Keratinocyte (primary cell): ENCODE measurements around the gene DGKI. TPM values are rescaled to one million over a fixed set of nuclear protein-coding genes. Genes with fewer than 3 reads are reported as not detected.

Experiments used
- DNase-seq: peaks from one replicate; pipeline ENCODE4 v3.0.0-alpha.2; 2011; ENCODE audit warnings: low read depth, missing footprints, low spot score
- FAIRE-seq: peaks from 2 replicates; lab custom pipeline; 2011; peaks lifted over from hg19 to GRCh38; lab: Jason Lieb, UNC
- H2AFZ ChIP-seq: 2 replicates; pipeline ENCODE4 v1.6.0; 2012; ENCODE audit warnings: low read length, control low read depth, inconsistent platforms; ENCODE audit not compliant: control insufficient read depth
- H3K27ac ChIP-seq: 2 replicates; pipeline ENCODE4 v1.5.1; 2011; ENCODE audit warnings: low read length; ENCODE audit not compliant: control insufficient read depth, insufficient read depth
- H3K27me3 ChIP-seq: 3 replicates; pipeline ENCODE4 v1.6.0; 2011; ENCODE audit warnings: low read length; ENCODE audit not compliant: control insufficient read depth, insufficient read depth; ENCODE audit errors: extremely low read depth
- H3K36me3 ChIP-seq, 2 experiments: 2 replicates in 1 of 2; 3 replicates in 1 of 2; pipeline ENCODE4 v1.5.1; 2011; ENCODE audit warnings: low read length in 2 of 2, mild to moderate bottlenecking in 1 of 2; ENCODE audit not compliant: control insufficient read depth in 2 of 2, insufficient read depth in 2 of 2; ENCODE audit errors: extremely low read depth in 1 of 2
- H3K4me1 ChIP-seq: 3 replicates; pipeline ENCODE4 v1.5.1; 2011; ENCODE audit warnings: low read length; ENCODE audit not compliant: control insufficient read depth, insufficient read depth; ENCODE audit errors: extremely low read depth
- H3K4me2 ChIP-seq: 3 replicates; pipeline ENCODE4 v1.6.0; 2011; ENCODE audit warnings: low read depth, low read length; ENCODE audit not compliant: control insufficient read depth, insufficient read depth; ENCODE audit errors: extremely low read depth
- H3K4me3 ChIP-seq, 3 experiments: fragments of 200-600 bp in 1 of 3; sonication (generic) in 1 of 3; 2 replicates in 2 of 3; 3 replicates in 1 of 3; pipeline ENCODE4 v1.5.1; 2011 to 2016; ENCODE audit warnings: low read length in 3 of 3, mild to moderate bottlenecking in 3 of 3, control low read depth in 2 of 3, inconsistent platforms in 1 of 3, low read depth in 1 of 3, mixed read lengths in 1 of 3, mixed run types in 1 of 3, moderate library complexity in 1 of 3; ENCODE audit not compliant: control insufficient read depth in 2 of 3, insufficient read depth in 2 of 3; ENCODE audit errors: extremely low read depth in 1 of 3
- H3K79me2 ChIP-seq: 2 replicates; pipeline ENCODE4 v1.6.0; 2012; ENCODE audit warnings: low read length; ENCODE audit not compliant: control insufficient read depth, insufficient read depth
- H3K9ac ChIP-seq: 3 replicates; pipeline ENCODE4 v1.6.0; 2011; ENCODE audit warnings: low read length; ENCODE audit not compliant: control insufficient read depth, insufficient read depth; ENCODE audit errors: extremely low read depth
- H3K9me1 ChIP-seq: 3 replicates; pipeline ENCODE4 v1.6.0; 2011; ENCODE audit warnings: low read length; ENCODE audit not compliant: control insufficient read depth, insufficient read depth; ENCODE audit errors: extremely low read depth
- H3K9me3 ChIP-seq: 2 replicates; pipeline ENCODE4 v1.5.1; 2012; ENCODE audit warnings: low read depth, low read length; ENCODE audit not compliant: control insufficient read depth
- H4K20me1 ChIP-seq: 3 replicates; pipeline ENCODE4 v1.6.0; 2011; ENCODE audit warnings: low read length; ENCODE audit not compliant: control insufficient read depth, insufficient read depth; ENCODE audit errors: extremely low read depth
- EZH2 ChIP-seq: IDR thresholded peaks from one replicate; pipeline ENCODE4 v1.6.1; 2012; ENCODE audit warnings: inconsistent platforms, mild to moderate bottlenecking, low read length, moderate library complexity
- dilution Hi-C: fragments of 300-500 bp; cut with MboI; formaldehyde crosslinking; loops from one replicate; pipeline ENCODE4 v1.7.0; 2020; ENCODE audit warnings: low sequenced_read_pairs; ENCODE audit not compliant: extremely low pct_ligation_motif_present
- polyA plus RNA-seq, 5 experiments: library from polyadenylated mRNA; depleted of rRNA in 3 of 5; stranded (reverse) in 3 of 5; stranded (forward) in 1 of 5; unstranded in 1 of 5; fragments of >200 nt; gene quantifications; 1 replicate in 1 of 5; 2 replicates in 3 of 5; 3 replicates in 1 of 5; pipeline versions ENCODE4 v1.2.1 to v1.2.3, GENCODE V29; 2011 to 2012; ENCODE audit warnings: missing spikeins in 2 of 5, low read depth in 1 of 5, low replicate concordance in 1 of 5
- TF ChIP-seq, protein P1 (sequence below), 3 experiments: IDR thresholded peaks in 1 of 3; conservative IDR thresholded peaks in 1 of 3; optimal IDR thresholded peaks in 1 of 3; 2 replicates in 2 of 3; 3 replicates in 1 of 3; pipeline versions ENCODE3 to v1.5.1; 2011; ENCODE audit warnings: low read length in 3 of 3, mild to moderate bottlenecking in 3 of 3, moderate library complexity in 2 of 3, control low read depth in 1 of 3, inconsistent platforms in 1 of 3; ENCODE audit not compliant: insufficient read depth in 2 of 3; ENCODE audit errors: extremely low read depth in 1 of 3

The DGKI gene
- polyA plus RNA-seq, 1 donor (not counting 4 experiments of a cell fraction or from before 2014, with no cell fraction given), result 0.14 TPM

DNA sequence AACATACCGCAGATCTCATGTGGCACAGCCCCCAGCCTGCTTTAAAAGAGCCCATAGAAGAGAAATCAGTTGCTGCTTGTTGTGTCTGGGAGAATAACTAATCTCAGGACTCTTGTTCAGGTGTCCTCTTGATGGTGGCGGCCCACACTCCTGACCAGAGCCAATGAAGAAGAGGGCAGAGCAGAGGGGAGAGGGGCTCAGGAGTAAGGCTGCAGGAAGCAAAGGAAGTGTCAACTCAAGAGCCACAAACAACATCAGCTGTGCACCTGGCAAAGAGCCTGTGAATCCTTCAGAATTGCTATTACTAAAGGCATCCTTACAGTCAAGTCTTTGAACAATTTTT, 443.4 kb downstream of the DGKI start:
- H3K4me1 ChIP-seq, result no peaks in the 10 kb centered on the region
- no peak overlapping the region for H2AFZ ChIP-seq
- no peak overlapping the region for H3K9ac ChIP-seq
- H3K27ac ChIP-seq, result no peak overlapping the region
- H3K9me1 ChIP-seq, result no peaks in the 10 kb centered on the region
- H3K27me3 ChIP-seq, result no peaks in the 10 kb centered on the region
- DNase-seq (no peak), FAIRE-seq (no peak)
- H3K4me3 ChIP-seq, result no peak overlapping the region
- no peaks in the 10 kb centered on the region for H3K9me3 ChIP-seq
- H3K4me2 ChIP-seq, result no peak overlapping the region
- TF ChIP-seq EZH2, result no peak
- TF ChIP-seq, protein P1, sequence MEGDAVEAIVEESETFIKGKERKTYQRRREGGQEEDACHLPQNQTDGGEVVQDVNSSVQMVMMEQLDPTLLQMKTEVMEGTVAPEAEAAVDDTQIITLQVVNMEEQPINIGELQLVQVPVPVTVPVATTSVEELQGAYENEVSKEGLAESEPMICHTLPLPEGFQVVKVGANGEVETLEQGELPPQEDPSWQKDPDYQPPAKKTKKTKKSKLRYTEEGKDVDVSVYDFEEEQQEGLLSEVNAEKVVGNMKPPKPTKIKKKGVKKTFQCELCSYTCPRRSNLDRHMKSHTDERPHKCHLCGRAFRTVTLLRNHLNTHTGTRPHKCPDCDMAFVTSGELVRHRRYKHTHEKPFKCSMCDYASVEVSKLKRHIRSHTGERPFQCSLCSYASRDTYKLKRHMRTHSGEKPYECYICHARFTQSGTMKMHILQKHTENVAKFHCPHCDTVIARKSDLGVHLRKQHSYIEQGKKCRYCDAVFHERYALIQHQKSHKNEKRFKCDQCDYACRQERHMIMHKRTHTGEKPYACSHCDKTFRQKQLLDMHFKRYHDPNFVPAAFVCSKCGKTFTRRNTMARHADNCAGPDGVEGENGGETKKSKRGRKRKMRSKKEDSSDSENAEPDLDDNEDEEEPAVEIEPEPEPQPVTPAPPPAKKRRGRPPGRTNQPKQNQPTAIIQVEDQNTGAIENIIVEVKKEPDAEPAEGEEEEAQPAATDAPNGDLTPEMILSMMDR (optimal IDR thresholded peaks at IDR 0.05 in 1 of 3, IDR thresholded peaks at IDR 0.05 in 1 of 3, conservative IDR thresholded peaks at IDR 0.05 in 1 of 3; ENCODE audit: extremely low read depth in 1 of 3, insufficient read depth in 2 of 3, low read length in 3 of 3), result no peak
- no peaks in the 10 kb centered on the region for H3K36me3 ChIP-seq
- H3K79me2 ChIP-seq, result no peaks in the 10 kb centered on the region
- H4K20me1 ChIP-seq, result no peaks in the 10 kb centered on the region
- dilution Hi-C loops, result no loop called here

DNA sequence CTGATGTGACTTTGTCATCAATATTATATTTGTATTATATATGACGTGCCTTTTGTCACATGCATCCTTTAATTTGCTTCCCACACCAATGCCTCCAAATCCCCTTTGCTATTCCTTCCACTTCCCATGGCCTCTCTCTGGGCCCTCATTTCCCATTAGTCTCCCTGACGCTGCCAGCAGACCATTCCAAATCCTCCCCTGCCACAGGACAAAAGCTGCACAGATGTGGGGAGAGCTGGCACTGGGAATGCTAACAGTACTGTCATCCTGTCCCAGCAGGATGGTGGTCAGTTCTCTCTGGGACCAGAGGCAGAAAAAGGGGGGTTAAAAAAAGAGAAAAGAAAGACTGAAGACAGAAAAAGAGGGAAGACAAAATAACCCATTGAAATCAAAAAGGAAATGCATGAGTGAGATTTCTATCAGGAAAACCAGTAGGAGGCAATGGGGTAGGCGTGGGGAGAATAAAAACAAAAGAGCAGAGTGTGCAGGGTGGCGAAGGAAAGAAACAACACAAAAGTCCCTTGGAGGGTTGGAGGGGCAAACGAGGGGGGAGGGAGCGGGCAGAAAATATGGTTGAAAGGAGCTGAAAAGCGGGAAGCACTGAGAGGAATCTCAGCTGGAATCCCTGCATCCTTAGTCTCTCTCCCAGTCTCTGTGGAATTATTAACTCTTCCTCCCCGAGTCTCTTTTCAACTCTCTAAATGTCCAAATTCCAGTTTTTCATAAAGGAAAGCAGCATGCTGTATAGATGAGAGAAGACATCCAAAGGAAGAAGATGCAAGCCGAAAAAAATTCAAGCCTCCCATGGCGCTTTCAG, 444.0 kb downstream of the DGKI start:
- Histone ChIP-seq H3K4me3 (no peak overlapping the region), H3K36me3 (no peaks in the 10 kb centered on the region), H3K9me1 (no peaks in the 10 kb centered on the region), H3K9me3 (no peaks in the 10 kb centered on the region), H3K27ac (no peak overlapping the region), H3K9ac (no peak overlapping the region), H3K4me1 (no peaks in the 10 kb centered on the region), H2AFZ (no peak overlapping the region), H3K4me2 (no peak overlapping the region), H3K27me3 (no peaks in the 10 kb centered on the region), H4K20me1 (no peaks in the 10 kb centered on the region), H3K79me2 (no peaks in the 10 kb centered on the region)
- FAIRE-seq (no peak), DNase-seq (no peak)
- TF ChIP-seq, protein P1 (optimal IDR thresholded peaks at IDR 0.05 in 1 of 3, IDR thresholded peaks at IDR 0.05 in 1 of 3, conservative IDR thresholded peaks at IDR 0.05 in 1 of 3; ENCODE audit: extremely low read depth in 1 of 3, insufficient read depth in 2 of 3, low read length in 3 of 3), result no peak
- dilution Hi-C loops, result no loop called here
